ENCODE measurements around the gene ACTL6A. TPM values are rescaled to one million over a fixed set of nuclear protein-coding genes. Genes with fewer than 3 reads are reported as not detected.

The ACTL6A gene
- total RNA-seq, 1 experiment from 2014 or later = 89.2 TPM

DNA sequence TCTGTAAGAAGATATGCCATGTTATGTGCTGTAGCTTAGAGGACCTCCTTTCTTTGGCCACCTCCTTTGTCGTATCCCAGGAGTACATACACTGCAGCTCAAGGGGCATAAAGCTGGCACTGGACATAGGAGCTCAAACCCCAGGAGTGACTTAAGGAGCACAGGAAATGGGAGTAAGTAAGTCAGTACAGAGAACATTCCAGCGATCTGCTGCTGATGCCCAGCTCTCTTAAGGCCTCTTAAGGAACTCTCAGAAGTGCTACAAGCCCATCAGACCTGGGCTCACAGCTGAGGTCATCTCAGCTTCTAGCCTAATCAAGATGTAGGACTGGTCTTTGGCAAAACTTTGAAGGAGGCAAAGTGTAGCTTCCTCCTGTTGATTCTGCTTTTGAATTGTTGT lies 21.6 kb upstream of the ACTL6A start:
- Histone ChIP-seq H3K27me3 (replicated peaks; ENCODE audit: control insufficient read depth, insufficient read depth, low read length) (no peaks in the 10 kb centered on the region), H3K36me3 (ENCODE audit: control insufficient read depth, insufficient read depth, low read length) (no peaks in the 10 kb centered on the region), H3K4me1 (peaks cover 5% of the 10 kb centered on the region), H3K4me3 (ENCODE audit: low read depth, low read length) (no peak overlapping the region), H3K9me3 (no peaks in the 10 kb centered on the region)
- TF ChIP-seq, protein P1, sequence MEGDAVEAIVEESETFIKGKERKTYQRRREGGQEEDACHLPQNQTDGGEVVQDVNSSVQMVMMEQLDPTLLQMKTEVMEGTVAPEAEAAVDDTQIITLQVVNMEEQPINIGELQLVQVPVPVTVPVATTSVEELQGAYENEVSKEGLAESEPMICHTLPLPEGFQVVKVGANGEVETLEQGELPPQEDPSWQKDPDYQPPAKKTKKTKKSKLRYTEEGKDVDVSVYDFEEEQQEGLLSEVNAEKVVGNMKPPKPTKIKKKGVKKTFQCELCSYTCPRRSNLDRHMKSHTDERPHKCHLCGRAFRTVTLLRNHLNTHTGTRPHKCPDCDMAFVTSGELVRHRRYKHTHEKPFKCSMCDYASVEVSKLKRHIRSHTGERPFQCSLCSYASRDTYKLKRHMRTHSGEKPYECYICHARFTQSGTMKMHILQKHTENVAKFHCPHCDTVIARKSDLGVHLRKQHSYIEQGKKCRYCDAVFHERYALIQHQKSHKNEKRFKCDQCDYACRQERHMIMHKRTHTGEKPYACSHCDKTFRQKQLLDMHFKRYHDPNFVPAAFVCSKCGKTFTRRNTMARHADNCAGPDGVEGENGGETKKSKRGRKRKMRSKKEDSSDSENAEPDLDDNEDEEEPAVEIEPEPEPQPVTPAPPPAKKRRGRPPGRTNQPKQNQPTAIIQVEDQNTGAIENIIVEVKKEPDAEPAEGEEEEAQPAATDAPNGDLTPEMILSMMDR (IDR thresholded peaks at IDR 0.05; ENCODE audit: insufficient read depth in 1 of 2, low read depth in 1 of 2, low read length in 1 of 2, severe bottlenecking in 1 of 2, unreplicated experiment in 1 of 2) = no peak
- Mint-ChIP-seq H3K36me3 (ENCODE audit: insufficient read depth, unreplicated experiment) (no peaks in the 10 kb centered on the region), H3K4me1 (ENCODE audit: low read depth, unreplicated experiment) (peaks cover 2% of the 10 kb centered on the region), H3K27me3 (ENCODE audit: insufficient read depth, unreplicated experiment) (no peaks in the 10 kb centered on the region), H3K27ac (ENCODE audit: unreplicated experiment) (no peak overlapping the region), H3K4me3 (ENCODE audit: unreplicated experiment) (no peak overlapping the region), H3K9me3 (ENCODE audit: unreplicated experiment) (peaks cover 11% of the 10 kb centered on the region)
- BruUV-seq (replicated peaks) = no TSS peak
- DNase-seq = no peak
- intact Hi-C loops (cut with micrococcal nuclease; ENCODE audit: unreplicated experiment) = no loop called here
- ChIA-PET POLR2A (no interaction called here), CTCF (no interaction called here)

DNA sequence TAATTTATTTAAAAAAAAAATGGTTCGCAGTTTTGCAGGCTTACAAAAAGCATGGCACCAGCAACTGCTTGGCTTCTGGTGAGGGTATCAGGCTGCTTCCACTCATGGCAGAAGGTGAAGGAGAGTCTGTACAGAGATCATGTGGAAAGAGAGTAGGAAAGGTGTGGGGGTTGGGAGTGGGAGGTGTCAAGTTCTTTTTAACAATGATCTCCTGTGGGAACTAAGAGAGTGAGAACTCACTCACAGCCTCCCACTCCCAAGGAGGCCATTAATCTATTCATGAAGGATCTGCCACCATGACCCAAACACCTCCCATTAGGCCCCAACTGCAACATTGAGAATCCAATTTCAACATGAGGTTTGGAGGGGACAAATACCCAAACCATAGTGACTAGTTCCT lies 21.1 kb upstream of the ACTL6A start:
- Mint-ChIP-seq H3K9me3 (ENCODE audit: unreplicated experiment) (peaks cover 11% of the 10 kb centered on the region), H3K27me3 (ENCODE audit: insufficient read depth, unreplicated experiment) (no peaks in the 10 kb centered on the region), H3K27ac (ENCODE audit: unreplicated experiment) (no peak overlapping the region), H3K4me3 (ENCODE audit: unreplicated experiment) (no peak overlapping the region), H3K36me3 (ENCODE audit: insufficient read depth, unreplicated experiment) (no peaks in the 10 kb centered on the region), H3K4me1 (ENCODE audit: low read depth, unreplicated experiment) (peaks cover 7% of the 10 kb centered on the region)
- Histone ChIP-seq H3K27me3 (replicated peaks; ENCODE audit: control insufficient read depth, insufficient read depth, low read length) (no peaks in the 10 kb centered on the region), H3K4me1 (peaks cover 10% of the 10 kb centered on the region), H3K4me3 (ENCODE audit: low read depth, low read length) (no peak overlapping the region), H3K9me3 (no peaks in the 10 kb centered on the region), H3K36me3 (ENCODE audit: control insufficient read depth, insufficient read depth, low read length) (no peaks in the 10 kb centered on the region)
- TF ChIP-seq, protein P1 (IDR thresholded peaks at IDR 0.05; ENCODE audit: insufficient read depth in 1 of 2, low read depth in 1 of 2, low read length in 1 of 2, severe bottlenecking in 1 of 2, unreplicated experiment in 1 of 2) = no peak
- ChIA-PET POLR2A (no interaction called here), CTCF (no interaction called here)
- BruUV-seq (replicated peaks) = no TSS peak
- DNase-seq = no peak
- intact Hi-C loops (cut with micrococcal nuclease; ENCODE audit: unreplicated experiment) = no loop called here

DNA sequence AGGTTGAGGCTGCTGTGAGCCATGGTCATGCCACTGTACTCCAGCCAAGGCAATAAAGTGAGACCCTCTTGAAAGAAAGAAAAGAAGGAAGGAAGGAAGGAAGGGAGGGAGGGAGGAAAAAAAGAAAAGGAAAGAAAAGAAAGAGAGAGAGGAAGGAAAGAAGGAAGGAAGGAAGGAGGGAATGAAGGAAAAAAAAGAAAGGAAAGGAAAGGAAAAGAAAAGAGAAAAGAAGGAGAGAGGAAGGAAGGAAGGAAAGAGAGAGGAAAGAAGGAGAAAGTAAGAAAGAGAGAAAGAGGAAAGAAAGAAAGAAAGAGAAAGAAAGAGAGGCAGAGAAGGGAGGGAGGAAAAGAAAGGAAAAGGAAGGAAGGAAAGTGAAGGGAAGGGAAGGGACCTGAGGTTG lies 20.4 kb upstream of the ACTL6A start:
- CTCF ChIA-PET = no interaction called here
- no peaks in the 10 kb centered on the region for H3K9me3 ChIP-seq
- H3K4me3 ChIP-seq (ENCODE audit: low read depth, low read length) = no peak overlapping the region
- Mint-ChIP-seq H3K9me3 (ENCODE audit: unreplicated experiment) (peaks cover 11% of the 10 kb centered on the region), H3K36me3 (ENCODE audit: insufficient read depth, unreplicated experiment) (no peaks in the 10 kb centered on the region), H3K4me3 (ENCODE audit: unreplicated experiment) (no peak overlapping the region), H3K4me1 (ENCODE audit: low read depth, unreplicated experiment) (peaks cover 15% of the 10 kb centered on the region), H3K27me3 (ENCODE audit: insufficient read depth, unreplicated experiment) (no peaks in the 10 kb centered on the region), H3K27ac (ENCODE audit: unreplicated experiment) (no peak overlapping the region)
- H3K36me3 ChIP-seq (ENCODE audit: control insufficient read depth, insufficient read depth, low read length) = no peaks in the 10 kb centered on the region
- no peak for DNase-seq
- TF ChIP-seq, protein P1 (IDR thresholded peaks at IDR 0.05; ENCODE audit: insufficient read depth in 1 of 2, low read depth in 1 of 2, low read length in 1 of 2, severe bottlenecking in 1 of 2, unreplicated experiment in 1 of 2) = no peak
- intact Hi-C loops (cut with micrococcal nuclease; ENCODE audit: unreplicated experiment) = no loop called here
- POLR2A ChIA-PET = no interaction called here
- peaks cover 17% of the 10 kb centered on the region for H3K4me1 ChIP-seq
- BruUV-seq (replicated peaks) = no TSS peak
- H3K27me3 ChIP-seq (replicated peaks; ENCODE audit: control insufficient read depth, insufficient read depth, low read length) = no peaks in the 10 kb centered on the region
